Stimulated activated CD4-positive, alpha-beta T cell treated with anti-CD3 and anti-CD28 coated beads, Interleukin-1b, Interleukin-23, amount 100 ng/mL, for 4 hours (primary cell): ENCODE results near the gene MYOG.

Experiments used
- DNase-seq, 2 donors: peaks; one replicate each; pipeline ENCODE4 v3.0.0-alpha.2; 2020; ENCODE audit warnings: low read depth in 2 of 2

The MYOG gene

DNA sequence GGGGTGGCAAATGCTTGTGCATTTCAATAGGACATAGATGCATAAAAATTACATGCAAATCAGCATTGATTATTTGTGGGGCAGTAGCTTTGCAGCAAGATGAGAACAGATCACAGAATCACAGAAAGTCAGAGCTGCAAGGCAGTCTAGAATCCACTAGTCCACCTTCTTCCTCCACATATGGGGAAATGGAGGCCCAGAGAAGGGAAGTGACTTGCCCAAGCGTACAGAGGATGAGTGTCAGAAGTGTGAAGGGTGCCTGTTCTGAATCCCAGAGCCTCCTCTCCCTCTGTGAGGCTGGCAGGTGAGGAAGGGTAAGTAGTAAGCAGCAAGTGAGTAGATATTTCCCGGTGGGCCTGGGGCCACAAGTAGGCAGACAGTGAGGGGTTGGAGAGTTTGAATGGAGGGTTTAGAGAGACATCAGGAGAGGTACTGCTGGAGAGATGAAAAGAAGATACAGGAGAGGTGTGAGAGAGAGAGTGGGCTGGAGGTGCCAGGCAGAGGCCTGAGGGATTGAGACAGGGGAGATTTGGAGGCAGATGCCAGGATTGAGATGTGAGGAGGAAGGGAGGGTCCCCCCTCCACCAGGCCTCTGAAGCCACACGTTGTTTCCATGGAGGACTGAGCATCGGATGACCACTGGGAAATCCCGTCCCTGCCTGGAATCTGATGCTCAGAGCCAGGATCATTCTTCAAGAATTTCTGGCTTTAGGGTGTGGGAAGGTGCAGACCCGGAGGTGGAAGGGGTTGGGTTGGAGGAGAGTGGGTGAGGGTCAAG is 4.8 kb upstream of the MYOG start:
- no peak for DNase-seq

DNA sequence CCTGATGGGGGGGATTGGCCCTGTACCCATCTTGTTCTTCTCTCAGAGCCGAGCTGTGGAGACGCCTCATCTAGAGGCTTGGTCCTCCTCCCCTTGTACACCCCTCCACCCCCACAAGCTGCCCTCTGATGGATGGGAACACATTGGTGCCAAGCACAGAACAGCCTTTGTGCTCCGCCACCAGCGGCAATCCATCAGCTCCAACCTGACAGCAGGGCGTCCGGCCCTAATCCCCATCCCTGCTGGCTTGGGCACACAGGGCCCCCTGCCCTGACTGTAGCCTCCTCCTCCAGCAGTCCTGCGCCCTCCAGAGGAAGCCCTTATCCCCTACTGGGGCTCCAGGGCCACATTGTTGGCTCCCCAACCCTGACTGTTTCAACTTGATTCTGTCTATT is 3.8 kb upstream of the MYOG start:
- DNase-seq, result no peak

DNA sequence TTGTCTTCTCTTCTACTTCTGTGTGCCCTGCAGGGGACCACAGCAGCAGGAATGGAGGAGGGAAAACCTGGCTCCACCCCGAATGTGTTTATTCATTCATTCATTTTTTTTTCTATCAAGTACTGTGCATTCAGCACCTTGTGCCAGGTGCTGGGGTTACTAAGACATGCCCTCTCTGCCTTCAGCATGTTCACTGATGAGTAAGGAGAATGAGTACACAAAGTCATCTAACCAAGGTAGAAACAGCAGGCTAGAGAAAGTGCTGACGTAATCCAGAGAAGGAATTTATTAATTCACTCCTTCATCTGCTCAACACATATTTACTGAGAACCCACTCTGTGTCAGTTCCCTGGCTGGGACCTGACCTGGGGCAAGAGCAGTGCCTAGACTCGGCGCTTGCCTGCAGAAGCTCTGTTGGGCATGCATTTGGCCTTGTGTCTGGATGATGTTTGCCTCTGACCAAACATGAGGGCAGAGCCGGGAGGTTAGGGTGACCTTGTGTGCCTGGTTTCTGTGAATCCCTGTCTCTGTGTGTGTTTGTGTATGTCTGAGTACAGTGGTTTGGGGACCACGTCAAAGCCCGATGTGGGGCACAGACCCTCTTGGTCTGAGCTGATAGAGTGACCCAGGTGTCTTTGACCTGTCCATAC is 3.3 kb upstream of the MYOG start:
- no peak for DNase-seq

DNA sequence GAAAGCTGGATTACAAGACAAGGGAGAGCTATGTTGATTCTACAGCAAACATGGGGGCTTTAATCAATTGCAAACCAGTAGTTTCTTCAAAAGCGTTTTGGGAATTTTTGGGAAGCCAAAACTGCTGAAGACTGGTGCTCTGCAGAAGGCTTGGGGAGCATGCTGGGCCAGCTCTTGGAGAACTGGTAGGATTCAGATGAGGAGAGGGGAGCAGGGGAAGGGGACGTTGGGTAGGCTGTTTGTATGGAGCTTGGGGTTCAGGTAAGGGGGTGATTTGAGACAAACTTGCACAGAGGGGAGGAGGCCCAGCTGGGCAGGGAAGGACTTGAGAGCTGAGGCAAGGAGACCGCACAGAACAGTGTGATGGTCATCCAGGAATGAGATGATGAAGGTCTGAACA is 2.6 kb upstream of the MYOG start:
- no peak for DNase-seq

DNA sequence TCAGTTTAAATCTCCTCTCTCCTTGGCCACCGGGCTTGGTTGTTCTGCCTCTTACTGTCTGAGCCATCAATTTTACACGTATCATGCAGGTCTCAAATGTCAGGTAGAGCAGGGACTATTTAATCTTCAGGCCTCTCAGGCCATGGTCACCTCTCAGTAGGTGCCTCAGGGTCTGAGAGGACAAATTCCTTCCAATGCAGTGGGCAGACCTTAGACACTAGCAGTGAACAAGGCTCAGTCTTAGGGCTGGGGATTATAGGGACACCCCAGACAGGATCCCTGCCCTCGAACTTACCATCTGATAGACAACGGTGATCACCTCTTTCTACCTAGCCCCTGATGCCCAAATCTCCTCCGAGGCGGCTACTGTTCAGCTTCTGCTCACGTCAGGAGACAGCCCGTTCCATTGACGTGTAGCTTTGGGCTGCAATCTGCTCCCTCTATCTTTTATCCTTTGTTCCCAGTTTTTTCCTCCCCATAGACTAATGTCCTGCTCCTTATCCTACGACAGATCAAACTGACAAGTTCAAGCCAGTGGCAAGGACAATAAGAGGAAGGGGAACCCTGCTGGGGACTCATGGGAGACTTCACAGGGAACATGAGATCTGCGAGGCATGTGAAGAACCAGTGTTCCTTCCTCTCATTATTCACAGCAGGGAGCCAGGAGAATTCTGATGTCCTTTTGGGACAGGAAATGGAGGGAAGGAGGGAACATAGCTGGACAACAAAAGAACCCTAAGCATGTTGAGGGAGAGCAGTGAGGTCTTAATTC is 1.4 kb upstream of the MYOG start:
- no peak for DNase-seq

DNA sequence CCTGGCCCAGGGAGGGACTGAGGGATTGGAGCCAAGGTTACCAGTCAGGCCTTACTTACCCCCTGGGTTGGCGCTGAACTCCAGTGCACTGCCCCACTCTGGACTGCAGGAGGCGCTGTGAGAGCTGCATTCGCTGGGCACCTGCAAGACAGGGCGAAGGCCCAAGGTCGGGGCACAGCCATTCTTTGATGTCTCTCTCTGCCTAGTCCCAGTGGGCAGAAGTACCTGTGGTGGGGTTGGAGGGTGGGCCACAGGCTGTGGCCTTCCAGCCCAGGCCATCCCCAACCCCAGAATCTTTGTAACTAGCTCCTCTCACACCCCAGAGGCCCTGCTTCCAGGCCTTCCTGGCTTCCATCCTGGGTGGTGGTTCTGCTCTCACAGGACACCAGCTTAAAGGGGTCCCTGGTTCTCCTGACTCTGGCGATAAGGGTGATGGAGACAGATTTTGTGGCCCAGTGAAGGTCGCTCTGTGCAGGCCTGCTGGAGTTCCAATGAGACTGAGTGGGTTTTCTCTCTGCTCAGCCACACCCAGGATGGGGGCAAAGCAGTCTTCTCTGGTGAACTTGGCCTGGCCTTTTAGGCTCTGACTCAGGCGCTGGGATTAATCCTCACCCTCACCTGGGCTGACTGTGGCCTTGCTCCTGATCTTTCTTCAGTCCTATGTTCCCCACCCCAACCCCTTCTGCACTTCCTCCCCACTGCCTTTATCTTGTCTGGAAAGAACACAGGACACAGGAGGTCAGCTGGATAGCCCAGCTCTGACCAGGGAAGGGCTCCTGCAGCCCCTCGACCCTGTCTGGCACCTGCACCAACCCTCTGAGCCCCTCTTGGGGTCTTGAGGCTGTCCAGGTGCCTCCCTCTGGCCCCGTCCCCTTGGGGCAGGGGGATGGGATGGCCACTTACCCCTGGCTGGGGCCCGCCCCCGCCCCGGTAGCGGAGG is 954 bp downstream of the MYOG start:
- no peak for DNase-seq

DNA sequence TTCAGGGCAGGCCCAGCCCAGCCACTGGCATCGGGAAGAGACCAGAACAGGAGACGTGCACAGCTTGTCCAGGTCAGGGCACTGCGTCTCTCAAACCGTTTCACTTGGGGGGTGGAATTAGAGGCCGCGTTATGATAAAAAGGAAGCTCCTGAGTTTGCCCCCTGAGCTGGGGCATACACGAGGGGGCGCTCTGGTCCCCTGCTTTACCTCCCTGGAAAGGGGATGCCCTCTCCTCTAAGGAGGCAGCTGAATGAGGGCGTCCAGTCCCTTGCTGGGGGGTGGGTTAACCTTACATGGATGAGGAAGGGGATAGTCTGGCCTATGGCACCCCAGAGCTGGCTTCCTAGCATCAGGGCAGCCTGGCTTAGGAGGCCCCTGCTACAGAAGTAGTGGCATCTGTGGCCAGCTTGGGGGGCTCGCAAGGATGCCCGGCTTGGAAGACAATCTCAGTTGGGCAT is 2.3 kb downstream of the MYOG start:
- DNase-seq, result no peak

DNA sequence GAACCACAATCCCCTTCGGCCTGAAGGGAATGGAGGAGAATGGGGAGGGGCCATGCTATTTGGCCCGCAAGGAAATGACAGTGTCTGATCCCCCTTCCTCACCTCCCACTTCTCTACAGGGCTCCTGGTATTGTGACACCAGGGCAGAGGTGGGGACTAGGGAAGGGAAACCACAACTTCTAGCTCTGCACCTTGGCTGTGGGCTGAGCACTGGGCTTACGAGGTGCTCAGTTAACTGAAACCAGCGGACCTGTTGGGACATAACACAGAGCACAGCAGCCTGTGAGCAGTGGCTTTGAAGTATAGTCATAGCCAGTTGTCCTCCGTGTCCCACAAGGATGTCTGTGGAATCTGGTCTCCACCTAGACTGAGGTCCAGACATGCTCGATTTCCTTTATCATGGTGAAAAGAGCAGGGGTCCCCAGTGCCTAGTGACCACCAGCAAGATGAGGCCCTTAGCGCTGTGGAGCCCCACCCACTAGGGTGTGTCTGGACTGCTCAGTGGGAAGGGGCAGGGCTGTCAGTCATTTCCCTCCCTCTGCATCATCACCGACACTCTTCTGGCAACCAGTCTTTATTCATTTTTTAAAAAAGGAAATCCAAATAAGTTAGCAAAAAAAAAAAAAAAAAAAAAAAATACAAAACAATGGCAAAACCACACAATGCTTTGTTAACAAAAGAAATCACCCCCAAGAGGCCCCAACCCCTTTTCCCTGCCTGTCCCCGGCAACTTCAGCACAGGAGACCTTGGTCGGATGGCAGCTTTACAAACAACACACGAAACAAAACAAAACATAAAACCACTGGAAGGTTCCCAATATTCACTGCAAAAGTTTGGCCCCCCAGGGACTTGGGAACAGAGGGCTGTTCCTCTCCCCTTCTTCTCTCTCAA is 3.0 kb downstream of the MYOG start:
- no peak for DNase-seq

DNA sequence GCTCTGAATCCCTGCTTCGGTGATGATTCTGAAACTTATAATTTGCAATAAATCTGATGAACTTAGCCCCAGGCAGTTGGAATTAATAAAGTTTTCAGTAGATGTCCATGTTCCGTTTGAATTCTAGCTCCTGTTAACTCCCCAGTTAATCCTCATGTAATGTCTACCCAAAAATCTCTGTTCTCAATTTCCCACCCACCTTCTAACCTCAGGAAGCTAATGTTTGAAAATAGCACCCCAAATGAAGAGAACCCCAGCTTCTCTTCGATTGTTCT is 3.6 kb downstream of the MYOG start:
- no peak for DNase-seq

DNA sequence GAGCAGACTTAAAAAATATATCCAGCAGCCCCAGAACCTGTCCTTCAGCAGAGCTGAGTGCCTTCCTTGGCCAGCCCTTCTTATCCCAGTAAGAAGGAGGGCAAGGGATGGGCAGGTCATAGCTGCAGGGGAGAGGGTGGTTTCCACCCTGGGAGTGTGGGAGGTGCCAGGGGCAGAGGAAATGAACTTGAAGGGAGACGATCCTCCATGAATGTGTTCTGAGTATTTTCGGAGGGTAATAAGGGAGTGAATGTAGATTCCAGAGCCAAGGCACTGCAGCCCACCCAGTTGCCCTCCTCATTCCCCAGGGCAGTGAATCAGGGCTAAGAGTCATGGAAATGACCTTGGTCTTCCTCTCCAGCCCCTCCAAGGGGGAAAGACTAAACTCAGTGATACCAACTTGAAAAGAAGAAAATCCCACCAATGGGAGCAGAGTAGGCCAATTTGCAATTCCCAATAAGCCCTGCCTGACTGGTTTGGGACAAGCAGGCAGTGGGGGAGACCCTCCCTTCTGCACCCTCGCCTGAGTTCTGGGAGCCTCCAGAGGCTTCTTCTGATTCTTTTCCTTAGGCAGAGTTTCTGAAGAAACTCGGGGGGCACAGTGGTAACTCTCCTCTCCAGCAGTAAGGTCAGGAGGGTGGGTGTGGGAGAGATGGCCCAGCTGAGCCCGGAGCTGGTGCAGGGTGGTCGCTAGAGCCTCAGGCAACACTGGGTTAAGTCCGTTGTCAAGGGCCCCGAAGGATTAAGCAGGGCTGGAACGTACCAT is 4.2 kb downstream of the MYOG start:
- DNase-seq, result no peak

DNA sequence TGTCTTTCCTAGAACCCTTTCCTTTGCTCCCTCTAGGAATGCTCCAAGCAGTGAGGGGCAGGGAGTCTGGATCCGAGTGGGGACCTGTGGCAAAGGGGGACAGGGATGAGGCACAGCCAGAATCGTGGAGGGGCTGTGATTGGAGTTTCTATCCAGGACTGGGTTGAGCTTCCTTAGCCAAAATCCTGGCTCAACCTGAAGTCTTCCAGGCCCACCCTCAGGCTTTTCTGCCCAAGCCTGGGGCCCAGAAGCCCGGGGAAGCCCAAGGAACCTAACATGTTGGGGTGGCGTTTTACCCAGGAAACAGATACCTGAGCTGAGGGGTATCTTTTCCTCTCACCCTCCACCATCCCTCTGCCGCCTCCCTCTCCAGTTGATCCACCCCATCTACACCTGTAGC is 5.4 kb downstream of the MYOG start:
- DNase-seq, result no peak

DNA sequence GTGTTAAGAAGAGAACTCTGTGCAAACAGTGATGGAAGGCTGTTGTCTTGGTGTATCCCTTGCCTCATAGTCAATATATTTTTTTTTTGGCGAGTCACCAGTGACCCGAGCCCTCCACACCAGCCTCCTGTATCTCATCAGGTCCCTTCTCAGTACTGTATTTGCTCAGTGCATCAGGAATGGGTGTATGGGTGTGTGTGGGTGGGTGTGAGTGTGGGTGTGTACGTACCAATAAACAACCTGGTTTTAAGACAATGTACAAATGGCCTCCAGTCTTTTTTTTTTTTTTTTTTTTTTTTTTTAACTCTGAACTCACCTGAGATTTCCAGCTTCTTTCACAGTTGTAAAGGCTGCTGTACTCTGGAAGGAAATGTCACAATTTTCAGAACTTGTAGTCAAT is 7.3 kb downstream of the MYOG start:
- DNase-seq, result no peak

DNA sequence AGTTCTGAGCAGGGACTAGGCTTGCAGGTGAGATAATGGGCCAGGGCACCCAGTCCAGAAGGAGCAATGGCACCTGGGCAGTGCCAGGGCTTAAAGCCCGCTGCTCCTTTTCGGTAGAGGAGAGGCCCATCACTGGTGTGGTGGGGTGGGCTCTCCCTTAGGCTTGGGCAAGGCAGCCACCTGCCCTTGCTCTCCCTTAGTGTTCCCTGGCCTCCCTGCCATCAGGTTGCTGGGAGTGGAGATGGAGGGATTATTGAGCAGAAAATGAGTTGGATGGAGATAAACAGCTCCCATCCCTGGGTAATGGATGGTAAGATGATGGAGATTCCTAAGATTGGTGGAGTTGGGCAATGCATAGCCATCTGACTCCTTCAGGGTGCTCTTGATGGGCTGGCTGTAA is 7.9 kb downstream of the MYOG start:
- no peak for DNase-seq

DNA sequence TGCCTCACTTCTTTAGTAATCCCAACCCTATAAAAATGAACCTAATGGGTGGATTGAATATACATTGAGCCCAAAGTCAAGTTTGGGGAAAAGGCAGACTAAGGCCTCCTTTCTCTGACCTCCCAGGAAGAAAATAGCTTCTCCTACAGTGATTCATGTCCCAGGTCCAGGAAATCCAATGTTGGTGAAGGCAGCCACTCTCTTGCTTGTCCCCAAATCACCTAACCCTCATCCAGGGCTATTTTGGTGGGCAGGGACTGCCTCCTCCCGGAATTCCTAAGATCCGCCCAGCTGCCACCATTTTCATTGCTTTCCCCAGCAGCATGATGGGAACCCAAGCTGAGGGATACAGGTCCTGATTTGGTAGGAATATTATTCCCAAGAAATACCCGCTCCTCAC is 8.4 kb downstream of the MYOG start:
- no peak for DNase-seq

DNA sequence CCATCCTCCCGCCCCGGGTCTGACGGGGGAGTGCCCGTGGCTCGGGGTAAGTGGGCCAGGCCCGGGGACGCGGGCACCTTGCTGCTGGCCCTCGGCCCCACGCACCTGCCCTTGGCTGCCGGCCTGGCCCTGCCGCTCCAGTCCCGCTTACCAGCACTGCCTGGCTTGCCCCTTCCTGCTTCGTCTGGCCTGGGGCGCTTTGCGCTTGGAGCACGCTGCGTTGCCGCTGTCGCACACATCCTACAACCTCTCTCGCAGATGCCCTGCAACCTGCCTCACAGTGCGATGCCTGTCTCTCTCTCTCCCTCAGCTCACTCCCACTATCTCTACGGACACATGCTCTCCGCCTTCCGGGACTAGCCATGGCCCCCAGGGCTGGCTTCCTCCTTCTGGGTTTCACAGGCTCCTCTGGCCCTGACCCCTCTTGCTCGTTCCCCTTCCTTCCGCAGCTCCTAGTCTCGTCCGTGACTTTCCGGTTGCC is 9.7 kb downstream of the MYOG start:
- no peak for DNase-seq

DNA sequence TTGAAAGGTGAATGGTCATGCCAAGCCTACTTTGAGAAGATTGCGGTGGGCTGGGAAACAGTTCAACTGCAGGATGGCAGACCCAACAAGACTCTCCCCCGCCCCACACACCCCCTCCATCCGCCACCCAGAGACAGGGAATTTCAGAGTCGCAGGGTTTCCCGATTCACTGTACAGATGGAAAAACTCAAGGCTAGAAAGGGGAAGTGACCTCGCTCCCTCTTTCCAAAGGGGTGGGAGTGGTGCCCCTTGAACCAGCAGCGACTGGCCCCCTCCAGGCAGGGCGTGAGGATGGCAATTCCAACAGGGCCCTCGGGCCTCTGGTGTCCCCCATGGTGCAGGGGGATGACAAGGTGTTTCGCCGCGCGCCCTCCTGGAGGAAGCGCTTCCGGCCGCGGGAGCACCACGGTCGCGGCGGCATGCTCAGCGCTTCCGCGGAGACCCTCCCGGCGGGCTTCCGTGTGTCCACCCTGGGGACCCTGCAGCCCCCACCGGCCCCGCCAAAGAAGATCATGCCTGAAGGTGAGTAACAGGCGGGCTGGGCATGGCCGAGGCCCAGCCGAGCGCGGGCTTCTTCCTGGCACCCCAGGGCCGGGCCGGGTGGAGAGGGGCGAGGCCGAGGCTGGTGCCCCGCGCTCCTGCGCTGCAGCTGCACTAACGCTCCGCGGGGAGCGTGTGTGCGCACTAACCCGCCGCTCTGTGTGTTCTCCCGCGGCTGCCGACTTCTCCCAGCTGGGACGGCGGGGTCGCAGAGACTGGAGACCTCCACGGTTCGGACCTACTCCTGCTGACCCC is 10.4 kb downstream of the MYOG start:
- DNase-seq, result no peak

DNA sequence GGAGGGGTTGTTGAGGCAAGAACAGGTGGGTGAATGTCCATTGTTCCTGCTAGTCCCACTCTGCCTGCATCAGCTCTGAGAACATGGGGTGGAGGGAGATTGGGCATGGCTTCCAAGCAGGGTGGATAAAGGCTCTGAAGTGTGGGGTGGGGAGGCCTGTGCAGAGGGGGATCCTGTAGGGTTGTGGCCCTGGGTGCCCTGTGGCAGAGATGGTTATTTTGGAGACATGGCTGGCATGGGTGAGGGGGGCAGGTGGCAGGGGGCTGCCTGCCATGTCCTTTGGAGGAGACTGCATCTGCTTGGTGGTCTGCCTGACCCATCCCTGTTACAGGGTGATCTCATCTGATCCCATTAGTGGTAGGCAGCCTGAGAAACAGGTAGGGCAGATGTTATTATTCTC is 11.2 kb downstream of the MYOG start:
- no peak for DNase-seq

DNA sequence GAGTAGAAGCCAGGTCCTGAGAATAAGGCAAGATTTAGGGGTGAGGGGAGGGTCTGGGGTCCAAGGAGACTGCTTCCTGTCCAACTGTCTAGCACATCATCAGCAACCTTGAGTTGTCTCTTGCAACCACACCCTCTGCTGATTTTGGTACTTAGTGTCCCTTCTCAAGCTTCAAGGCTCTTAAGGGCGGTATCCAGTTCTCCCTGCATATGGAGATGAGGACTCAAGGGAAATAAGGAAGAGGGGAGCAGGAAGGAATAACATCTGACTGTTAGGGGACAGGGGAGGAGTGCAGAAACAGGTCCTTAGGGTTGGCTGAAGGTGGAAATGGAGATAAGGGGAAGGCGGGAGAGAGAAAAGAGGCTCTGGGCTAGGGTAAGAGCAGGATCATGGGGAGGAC is 12.3 kb downstream of the MYOG start:
- DNase-seq, result no peak

DNA sequence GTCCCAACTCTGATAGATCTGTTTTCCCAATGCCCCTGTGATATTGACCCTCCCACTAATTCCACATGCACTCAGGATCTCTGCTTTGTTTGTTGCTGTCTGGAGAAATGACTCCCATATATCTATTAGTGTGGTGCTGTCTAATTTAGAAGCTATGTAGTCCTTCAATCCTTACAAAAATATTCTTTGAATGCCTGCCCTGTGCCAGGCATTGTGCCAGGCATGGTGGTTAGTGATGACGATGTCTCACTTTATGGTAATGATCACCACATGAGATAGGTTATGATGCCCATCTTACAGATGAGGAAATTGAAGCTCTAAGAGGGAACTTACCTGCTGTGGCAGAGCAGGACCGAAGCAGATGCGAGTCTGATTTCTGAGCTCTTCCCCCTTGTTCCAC is 12.9 kb downstream of the MYOG start:
- no peak for DNase-seq
